B cell (primary cell): ENCODE measurements around the gene SLC25A25. TPM values are rescaled to one million over a fixed set of nuclear protein-coding genes. Genes with fewer than 3 reads are reported as not detected.
A peak's percentile ranks its signal among the peaks of the same experiment; 100 is the strongest.

ENCODE experiments used
- ATAC-seq: fragments of 200-7000 bp; cut with Tn5 transposase; one replicate; pipeline ENCODE4 v1.10.0; 2021; ENCODE audit warnings: low read depth, mild to moderate bottlenecking, moderate number of reproducible peaks, moderate library complexity
- CTCF ChIA-PET: fragments of 350-600 bp; sonication (Branson Sonifier 250); formaldehyde crosslinking; loops from one replicate; lab custom pipeline; 2021; ENCODE audit warnings: antibody characterized with exemption, inconsistent platforms; lab: Charles Lee
- POLR2A ChIA-PET: fragments of 350-600 bp; sonication (Branson Sonifier 250); formaldehyde crosslinking; loops from one replicate; lab custom pipeline; 2021; ENCODE audit warnings: antibody characterized with exemption; lab: Charles Lee
- DNase-seq: peaks from one replicate; pipeline ENCODE4 v3.0.0; 2013
- H2AFZ ChIP-seq: 2 replicates; pipeline ENCODE4 v1.6.1; 2012; ENCODE audit warnings: mild to moderate bottlenecking, low read depth, low read length; ENCODE audit not compliant: insufficient read depth, poor library complexity, severe bottlenecking
- H3K27ac ChIP-seq, 2 donors: 1 replicate in 1 of 2; 2 replicates in 1 of 2; pipeline ENCODE4 v1.5.1; 2012 to 2013; ENCODE audit warnings: low read length in 2 of 2, mild to moderate bottlenecking in 2 of 2, moderate library complexity in 1 of 2
- H3K27me3 ChIP-seq, 4 experiments: fragments of 200-600 bp in 1 of 4; sonication (generic) in 1 of 4; replicated peaks in 1 of 4; 1 replicate in 2 of 4; 2 replicates in 2 of 4; pipeline versions ENCODE4 v1.6.1 to v1.7.0; 2013 to 2016; ENCODE audit warnings: low read length in 3 of 4, mild to moderate bottlenecking in 2 of 4, mixed read lengths in 1 of 4, moderate library complexity in 1 of 4; ENCODE audit not compliant: insufficient read depth in 4 of 4, control insufficient read depth in 3 of 4; ENCODE audit errors: control extremely low read depth in 1 of 4
- H3K36me3 ChIP-seq, 2 experiments: replicated peaks in 1 of 2; 1 replicate in 1 of 2; 2 replicates in 1 of 2; pipeline versions ENCODE4 v1.6.1 to v1.7.1; 2013; ENCODE audit warnings: low read length in 1 of 2; ENCODE audit not compliant: insufficient read depth in 2 of 2, control insufficient read depth in 1 of 2; ENCODE audit errors: control extremely low read depth in 1 of 2, extremely low read depth in 1 of 2
- H3K4me1 ChIP-seq, 2 donors: fragments of 200-600 bp in 1 of 2; sonication (generic) in 1 of 2; 1 replicate in 1 of 2; 2 replicates in 1 of 2; pipeline versions ENCODE4 v1.5.1 to v1.6.1; 2013 to 2017; ENCODE audit warnings: low read length in 2 of 2; ENCODE audit not compliant: control insufficient read depth in 2 of 2, insufficient read depth in 2 of 2
- H3K4me2 ChIP-seq: replicated peaks from 2 replicates; pipeline ENCODE3; 2012; ENCODE audit warnings: mild to moderate bottlenecking, low read depth, low read length; ENCODE audit not compliant: poor library complexity, severe bottlenecking
- H3K4me3 ChIP-seq, 5 experiments: fragments of 200-600 bp in 1 of 5; sonication (generic) in 1 of 5; 1 replicate in 3 of 5; 2 replicates in 2 of 5; pipeline versions ENCODE4 v1.5.1 to v1.7.0; 2011 to 2016; ENCODE audit warnings: low read length in 4 of 5, mild to moderate bottlenecking in 4 of 5, low read depth in 2 of 5, control low read depth in 1 of 5, moderate library complexity in 1 of 5; ENCODE audit not compliant: insufficient read depth in 1 of 5; ENCODE audit errors: control extremely low read depth in 1 of 5, extremely low read depth in 1 of 5
- H3K79me2 ChIP-seq: fragments of 200-600 bp; sonication (generic); one replicate; pipeline ENCODE4 v1.6.0; 2016; ENCODE audit warnings: low read length; ENCODE audit not compliant: control insufficient read depth, insufficient read depth
- H3K9ac ChIP-seq: fragments of 200-600 bp; sonication (generic); 2 replicates; pipeline ENCODE4 v1.6.1; 2017; ENCODE audit warnings: mild to moderate bottlenecking, low read length, moderate library complexity
- H3K9me3 ChIP-seq, 3 donors: one replicate each; pipeline versions ENCODE4 v1.6.1 to v1.7.1; 2013; ENCODE audit warnings: low read length in 2 of 3; ENCODE audit not compliant: control insufficient read depth in 2 of 3, insufficient read depth in 1 of 3; ENCODE audit errors: control extremely low read depth in 1 of 3
- H4K20me1 ChIP-seq: 2 replicates; pipeline ENCODE4 v1.6.0; 2012; ENCODE audit warnings: mild to moderate bottlenecking, low read length; ENCODE audit not compliant: insufficient read depth, control insufficient read depth, poor library complexity, severe bottlenecking
- H3K27ac Mint-ChIP-seq: one replicate; pipeline ENCODE4 v1.8.0; 2021; ENCODE audit warnings: mixed read lengths
- H3K27me3 Mint-ChIP-seq: one replicate; pipeline ENCODE4 v1.8.0; 2021; ENCODE audit warnings: mixed read lengths
- H3K4me1 Mint-ChIP-seq: one replicate; pipeline ENCODE4 v1.8.0; 2021; ENCODE audit warnings: mixed read lengths
- H3K4me3 Mint-ChIP-seq: one replicate; pipeline ENCODE4 v1.8.0; 2021; ENCODE audit warnings: mixed read lengths
- H3K9me3 Mint-ChIP-seq: one replicate; pipeline ENCODE4 v1.8.0; 2022; ENCODE audit warnings: mixed read lengths; ENCODE audit not compliant: insufficient read depth
- CTCF ChIP-seq: fragments of 200-600 bp; IDR thresholded peaks from one replicate; pipeline ENCODE4 v1.8.0; 2022; ENCODE audit warnings: antibody characterized with exemption, mild to moderate bottlenecking
- EZH2 ChIP-seq: IDR thresholded peaks from 2 replicates; pipeline ENCODE4 v1.6.1; 2012; ENCODE audit warnings: borderline replicate concordance, low read depth, mild to moderate bottlenecking, moderate library complexity, low read length; ENCODE audit not compliant: insufficient read depth, poor library complexity, severe bottlenecking
- WGBS: methylation state at CpG from one replicate; pipeline ENCODE4 v1.1.5; 2013; ENCODE audit warnings: missing lambda C conversion rate; ENCODE audit not compliant: insufficient coverage; 5-methylcytosine and 5-hydroxymethylcytosine counted together
- intact Hi-C: fragments of 100-400 bp; cut with micrococcal nuclease; formaldehyde crosslinking; loops from one replicate; pipeline ENCODE4 v1.10.0; 2022
- polyA plus RNA-seq: library from polyadenylated mRNA; depleted of rRNA; stranded (reverse); fragments of >200 nt; gene quantifications from 2 replicates; pipeline ENCODE4 v1.2.3, GENCODE V29; 2012
- total RNA-seq, 2 donors: library from RNA; stranded (reverse); fragments of 120-200 nt in 1 of 2; gene quantifications; 1 replicate in 1 of 2; 2 replicates in 1 of 2; pipeline versions ENCODE4 v1.2.3 to v1.2.4, GENCODE V29; 2013 to 2022

Gene SLC25A25
- total and polyA plus RNA-seq, 2 donors (not counting 1 experiment from before 2014, with no cell fraction given) = 12.1 to 18.6 TPM

GRCh38 chr9:128092199-128092977, 24.4 kb downstream of the SLC25A25 start:
- POLR2A ChIA-PET = interaction anchor here (1.2 kb wide), 1 partner anchor 23 kb away, joined by 4 read pairs; no protein-coding TSS in a partner anchor
- peaks cover 2 to 4% of the 10 kb centered on the region in 2 experiments for H3K36me3 ChIP-seq
- TF ChIP-seq CTCF (no peak), EZH2 (no peak)
- ATAC-seq (no peak), DNase-seq (no peak)
- no peak overlapping the region for H3K9ac ChIP-seq
- WGBS = 100% methylated on average over 7 of the region's 16 CpGs
- peaks cover 31 to 39% of the 10 kb centered on the region in 2 donors for H3K4me1 ChIP-seq
- H3K27ac ChIP-seq = peak overlapping the region in 1 of 2 donors; percentile 94
- H2AFZ ChIP-seq = no peak overlapping the region
- Mint-ChIP-seq H3K9me3 (no peaks in the 10 kb centered on the region), H3K4me3 (no peak overlapping the region), H3K4me1 (peaks cover 46% of the 10 kb centered on the region), H3K27ac (peak overlapping the region; percentile 98), H3K27me3 (no peaks in the 10 kb centered on the region)
- H3K79me2 ChIP-seq = peaks cover 74% of the 10 kb centered on the region
- intact Hi-C loops = no loop called here
- H3K27me3 ChIP-seq = no peaks in the 10 kb centered on the region
- H4K20me1 ChIP-seq = peaks cover 59% of the 10 kb centered on the region
- no peak overlapping the region for H3K4me2 ChIP-seq
- no peak overlapping the region for H3K4me3 ChIP-seq
- H3K9me3 ChIP-seq = no peaks in the 10 kb centered on the region
- CTCF ChIA-PET = interaction anchor here (0.9 to 5.7 kb wide), 7 partner anchors 8 to 150 kb away, joined by 3 to 44 read pairs (median 6); partner anchors contain the start of gene SLC25A25

- Histone ChIP-seq H3K4me2 (peak overlapping the region; percentile 59), H3K4me3 (no peak overlapping the region), H4K20me1 (peaks cover 63% of the 10 kb centered on the region), H3K4me1 (peaks cover 31 to 42% of the 10 kb centered on the region in 2 donors), H3K9ac (peak overlapping the region; percentile 28), H3K79me2 (peaks cover 74% of the 10 kb centered on the region), H3K36me3 (peaks cover 2 to 4% of the 10 kb centered on the region in 2 experiments), H2AFZ (no peak overlapping the region), H3K27me3 (no peaks in the 10 kb centered on the region), H3K27ac (peak overlapping the region; percentile 75 to 94), H3K9me3 (no peaks in the 10 kb centered on the region)
- intact Hi-C loops = no loop called here
- ChIA-PET CTCF (interaction anchor here (1.0 to 5.7 kb wide), 5 partner anchors 9 to 150 kb away, joined by 3 to 44 read pairs (median 7); partner anchors contain the start of gene SLC25A25), POLR2A (interaction anchor here (1.2 kb wide), 1 partner anchor 22 kb away, joined by 4 read pairs; no protein-coding TSS in a partner anchor)
- ATAC-seq (no peak), DNase-seq (no peak)
- peak overlapping the region; percentile 98 for H3K27ac Mint-ChIP-seq
- no peaks in the 10 kb centered on the region for H3K9me3 Mint-ChIP-seq
- H3K27me3 Mint-ChIP-seq = no peaks in the 10 kb centered on the region
- TF ChIP-seq EZH2 (no peak), CTCF (no peak)
- 37% methylated on average over 3 of the region's 4 CpGs for WGBS
- H3K4me1 Mint-ChIP-seq = peaks cover 41% of the 10 kb centered on the region
- H3K4me3 Mint-ChIP-seq = peak overlapping the region; percentile 49
These were observed 25.0 kb downstream of the SLC25A25 start for GRCh38 chr9:128093011-128093410.
